GM10266 (cell line): ENCODE results near the gene AQP9.

Experiments
- DNase-seq: peaks from one replicate; pipeline ENCODE4 v3.0.0; 2012; ENCODE audit errors: extremely low spot score
- CTCF ChIP-seq: IDR thresholded peaks from 2 replicates; pipeline ENCODE4 v1.5.1; 2012; ENCODE audit warnings: mild to moderate bottlenecking, low read depth; ENCODE audit not compliant: control insufficient read depth, insufficient read depth; ENCODE audit errors: missing control alignments

The AQP9 gene

GRCh38 chr15:58139989-58140522 is 1.9 kb downstream of the AQP9 start:
- DNase-seq = no peak
- TF ChIP-seq CTCF = no peak

- DNase-seq = no peak
- no peak for TF ChIP-seq CTCF
Measured at GRCh38 chr15:58141894-58142293, 3.7 kb downstream of the AQP9 start.

DNA sequence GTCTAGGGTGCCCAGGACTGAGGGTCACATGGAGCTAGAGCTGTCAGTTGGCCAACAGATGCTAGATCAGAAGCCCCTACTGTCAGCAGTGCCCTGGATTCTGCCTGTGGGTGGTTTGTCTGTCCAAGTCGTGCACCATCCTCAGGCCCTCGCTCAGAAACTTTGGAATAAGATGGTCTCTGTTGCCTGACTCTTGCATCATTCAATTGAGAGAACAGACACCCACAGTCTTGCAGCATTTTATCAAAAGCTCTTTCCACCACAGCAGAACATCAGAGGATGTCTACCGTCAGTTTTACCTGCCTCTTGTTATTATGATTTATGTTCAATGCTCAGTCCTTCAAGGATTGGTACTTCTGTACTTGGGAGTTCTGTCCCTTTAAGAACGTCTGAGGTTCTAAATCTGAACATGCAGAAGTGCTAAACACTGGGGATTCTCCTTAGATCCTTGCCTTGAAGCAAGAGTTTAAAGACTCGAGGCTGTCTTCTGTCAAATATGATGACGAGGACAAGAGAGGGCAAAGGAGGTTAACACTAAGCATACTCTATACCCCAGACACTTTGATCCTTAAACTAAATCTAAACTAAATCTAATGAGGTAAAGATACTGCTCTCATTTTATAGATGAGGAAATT is 4.8 kb downstream of the AQP9 start:
- no peak for TF ChIP-seq CTCF
- DNase-seq = no peak

- no peak for TF ChIP-seq CTCF
- no peak for DNase-seq
Measured at GRCh38 chr15:58145606-58146005, 7.4 kb downstream of the AQP9 start.

DNA sequence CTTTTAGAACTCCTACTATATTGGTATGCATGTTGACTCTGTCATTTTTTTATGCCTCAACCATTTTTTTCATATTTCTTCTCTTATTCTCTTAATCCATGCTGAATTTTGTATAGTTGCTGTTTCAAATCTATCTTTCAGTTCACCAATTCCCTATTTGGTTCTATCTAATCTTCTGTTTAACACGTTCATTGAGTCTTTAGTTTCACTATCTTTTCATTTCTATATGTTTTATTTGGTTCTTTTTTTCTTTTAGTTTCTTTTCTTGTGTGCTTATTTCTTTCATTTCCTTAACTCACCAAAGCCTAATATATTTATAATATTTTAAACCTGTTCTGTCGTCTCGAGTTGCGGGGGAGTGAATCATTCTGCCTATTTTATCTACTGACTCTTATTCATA is 8.0 kb downstream of the AQP9 start:
- TF ChIP-seq CTCF = no peak
- DNase-seq = no peak

DNA sequence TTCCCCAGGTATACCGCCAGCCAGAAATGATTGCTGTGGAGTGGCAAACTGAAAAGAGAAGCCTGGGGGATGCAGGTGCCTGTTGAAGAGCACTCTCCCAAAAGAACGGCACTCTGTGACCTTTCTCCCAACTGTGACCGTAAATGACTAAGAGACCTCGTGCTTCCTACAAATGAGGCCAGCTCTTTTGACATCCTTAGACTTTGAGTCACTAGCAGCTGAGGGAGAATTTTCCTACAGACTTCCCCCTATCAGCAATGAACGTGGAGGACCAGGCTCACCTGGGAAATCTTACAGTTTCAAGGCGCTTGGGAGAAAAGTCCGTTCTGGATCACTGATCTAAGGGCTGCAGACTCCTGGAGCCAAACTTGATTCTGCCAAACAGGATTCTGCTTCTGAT is 8.6 kb downstream of the AQP9 start:
- TF ChIP-seq CTCF = no peak
- DNase-seq = no peak

DNA sequence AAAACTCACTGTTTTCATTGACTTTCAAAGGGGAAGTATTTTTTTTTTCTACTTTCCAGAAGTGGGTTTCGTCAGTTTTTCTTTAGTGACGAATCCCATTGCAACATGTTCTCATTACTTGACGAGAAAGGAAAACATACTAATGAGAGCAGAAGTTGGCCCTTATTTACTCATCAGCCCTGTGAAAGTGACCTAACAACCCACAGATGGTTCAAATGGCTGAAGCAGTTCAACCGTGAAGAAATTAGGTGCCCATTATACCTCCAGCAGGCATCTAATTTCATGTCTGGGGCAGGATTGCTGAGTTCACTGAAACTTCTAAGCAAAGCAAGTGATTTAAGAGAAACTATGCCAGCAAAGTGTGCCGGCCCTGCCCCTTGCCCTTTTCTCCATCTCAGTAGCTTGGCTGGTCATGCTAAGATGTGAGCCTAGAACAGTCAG is 9.0 kb downstream of the AQP9 start:
- TF ChIP-seq CTCF = no peak
- no peak for DNase-seq
